HepG2 (cell line): ENCODE data around the gene CDHR3. TPM values are rescaled to one million over a fixed set of nuclear protein-coding genes. Genes with fewer than 3 reads are reported as not detected.

Experiments used
- ATAC-seq: fragments of 200-7000 bp; cut with Tn5 transposase; 3 replicates; pipeline ENCODE4 v1.9.1; 2020; ENCODE audit warnings: mild to moderate bottlenecking, moderate library complexity
- BruUV-seq: library from RNA; stranded (reverse); fragments of 400-500 nt; replicated peaks from 2 replicates; lab custom pipeline; 2021; lab: Mats Ljungman, UMichigan
- CTCF ChIA-PET: fragments of 300-600 bp; formaldehyde crosslinking; extraction: SDS; loops from one replicate; lab custom pipeline; 2021; ENCODE audit warnings: low total read pairs, inconsistent platforms, low intra/inter-chr PET ratio; lab: Yijun Ruan, JAX
- POLR2A ChIA-PET: fragments of 350-600 bp; sonication (Branson Sonifier 250); formaldehyde crosslinking; loops from one replicate; lab custom pipeline; 2020; ENCODE audit warnings: antibody characterized with exemption, inconsistent platforms; lab: Yijun Ruan, JAX
- DNase-seq: peaks from one replicate; pipeline ENCODE4 v3.0.0-alpha.2; 2015; ENCODE audit warnings: low spot score
- FAIRE-seq: peaks from 3 replicates; lab custom pipeline; 2011; peaks lifted over from hg19 to GRCh38; lab: Jason Lieb, UNC
- H2AFZ ChIP-seq: one replicate; pipeline ENCODE4 v1.6.1; 2011; ENCODE audit warnings: low read length, inconsistent platforms
- H3K27ac ChIP-seq: fragments of 300-600 bp; 3 replicates; pipeline ENCODE4 v1.8.0; 2011; ENCODE audit warnings: mixed run types, mild to moderate bottlenecking, mixed read lengths, low read length, inconsistent platforms; ENCODE audit not compliant: insufficient read depth; ENCODE audit errors: extremely low read length
- H3K27me3 ChIP-seq, 2 experiments: fragments of 200-600 bp in 1 of 2; 2 replicates in 1 of 2; 3 replicates in 1 of 2; pipeline versions ENCODE4 v1.6.0 to v1.8.0; 2011; ENCODE audit warnings: low read length in 2 of 2, mild to moderate bottlenecking in 2 of 2, moderate library complexity in 2 of 2, inconsistent platforms in 1 of 2; ENCODE audit not compliant: insufficient read depth in 2 of 2, control insufficient read depth in 1 of 2
- H3K36me3 ChIP-seq, 2 experiments: fragments of 200-600 bp in 1 of 2; replicated peaks in 1 of 2; 2 replicates in 1 of 2; 3 replicates in 1 of 2; pipeline versions ENCODE4 v1.5.1 to v1.8.0; 2011; ENCODE audit warnings: low read length in 2 of 2, inconsistent platforms in 1 of 2; ENCODE audit not compliant: insufficient read depth in 2 of 2, control insufficient read depth in 1 of 2
- H3K4me1 ChIP-seq: 2 replicates; pipeline ENCODE4 v1.5.1; 2012; ENCODE audit warnings: low read length, inconsistent platforms; ENCODE audit not compliant: insufficient read depth
- H3K4me2 ChIP-seq: 2 replicates; pipeline ENCODE4 v1.6.0; 2011; ENCODE audit warnings: low read depth, low read length, inconsistent platforms
- H3K4me3 ChIP-seq, 3 experiments: fragments of 200-600 bp in 1 of 3; sonication (generic), shearing (Covaris generic) in 1 of 3; replicated peaks in 1 of 3; 2 replicates each; pipeline ENCODE4 v1.5.1; 2011 to 2016; ENCODE audit warnings: low read length in 3 of 3, inconsistent platforms in 2 of 3, low read depth in 2 of 3, mild to moderate bottlenecking in 2 of 3, control low read depth in 1 of 3, mixed read lengths in 1 of 3; ENCODE audit not compliant: insufficient read depth in 1 of 3
- H3K79me2 ChIP-seq: one replicate; pipeline ENCODE4 v1.6.1; 2011; ENCODE audit warnings: low read length, inconsistent platforms; ENCODE audit not compliant: insufficient read depth
- H3K9ac ChIP-seq: 2 replicates; pipeline ENCODE4 v1.6.0; 2011; ENCODE audit warnings: mild to moderate bottlenecking, low read depth, low read length, inconsistent platforms; ENCODE audit not compliant: insufficient read depth
- H3K9me3 ChIP-seq: 2 replicates; pipeline ENCODE4 v1.5.1; 2012; ENCODE audit warnings: mild to moderate bottlenecking, low read length
- H4K20me1 ChIP-seq: 2 replicates; pipeline ENCODE4 v1.6.0; 2011; ENCODE audit warnings: inconsistent platforms, mild to moderate bottlenecking, low read length, moderate library complexity; ENCODE audit not compliant: insufficient read depth
- PPARG ChIP-seq: conservative IDR thresholded peaks from 2 replicates; pipeline ENCODE4 v1.6.1; 2016; ENCODE audit warnings: missing biosample characterization, missing genetic modification reagents
- SRY ChIP-seq: sonication (generic); formaldehyde crosslinking; IDR thresholded peaks from 2 replicates; pipeline ENCODE4 v1.8.0; 2022; ENCODE audit warnings: mild to moderate bottlenecking, missing genetic modification reagents
- TBX2 ChIP-seq: sonication (generic); formaldehyde crosslinking; IDR thresholded peaks from 2 replicates; pipeline ENCODE4 v1.5.0; 2020; ENCODE audit warnings: missing genetic modification reagents, mild to moderate bottlenecking, borderline replicate concordance
- ZBTB3 ChIP-seq: sonication (generic); formaldehyde crosslinking; IDR thresholded peaks from 2 replicates; pipeline ENCODE4 v1.4.0; 2020; ENCODE audit warnings: low read depth, mild to moderate bottlenecking, moderate library complexity, missing genetic modification reagents, borderline replicate concordance
- ZNF263 ChIP-seq: sonication (generic); formaldehyde crosslinking; IDR thresholded peaks from 2 replicates; pipeline ENCODE4 v1.4.0; 2020; ENCODE audit warnings: missing genetic modification reagents
- ZUFSP ChIP-seq: sonication (generic); formaldehyde crosslinking; IDR thresholded peaks from 2 replicates; pipeline ENCODE4 v1.9.0; 2021; ENCODE audit warnings: missing genetic modification reagents, mild to moderate bottlenecking, borderline replicate concordance
- WGBS: methylation state at CpG from one replicate; pipeline ENCODE4 v1.1.6; 2017; ENCODE audit warnings: low lambda C conversion rate; 5-methylcytosine and 5-hydroxymethylcytosine counted together
- in situ Hi-C: cut with HindIII; loops from 2 replicates; pipeline ENCODE4 v1.10.0; 2017; ENCODE audit warnings: low pct_unique_long_range_greater_than_20kb; ENCODE audit not compliant: extremely low pct_ligation_motif_present
- intact Hi-C: fragments of 100-400 bp; cut with micrococcal nuclease; formaldehyde crosslinking; loops from one replicate; pipeline ENCODE4 v1.10.0; 2022; ENCODE audit not compliant: unreplicated experiment
- polyA plus RNA-seq, 8 experiments: library from polyadenylated mRNA; depleted of rRNA in 3 of 8; stranded (reverse) in 7 of 8; unstranded in 1 of 8; fragments of >200 nt; fragmentation: Illumina TruSeq in 4 of 8; extraction: Trizol in 4 of 8; gene quantifications; 2 replicates each; pipeline versions ENCODE4 v1.2.1 to v1.2.3, GENCODE V29; 2011 to 2016; ENCODE audit warnings: low read depth in 4 of 8, missing spikeins in 1 of 8, mixed read lengths in 1 of 8; ENCODE audit not compliant: insufficient read depth in 1 of 8
- total RNA-seq, 5 experiments: library from RNA; depleted of rRNA; stranded (reverse); fragments of >200 nt; fragmentation: Illumina TruSeq; extraction: Trizol; gene quantifications; 2 replicates each; pipeline ENCODE4 v1.2.3, GENCODE V29; 2016; ENCODE audit warnings: low read depth in 1 of 5

CDHR3 gene
- total and polyA plus RNA-seq, 2 of the 13 experiments (the other 11 are each of a cell fraction or from before 2014, with no cell fraction given) = 6.5 to 11.8 TPM

GRCh38 chr7:106054156-106054910 lies 91.3 kb downstream of the CDHR3 start:
- FAIRE-seq = no peak
- ChIA-PET POLR2A (no interaction called here), CTCF (no interaction called here)
- WGBS = 20% methylated on average over 4 of the region's 11 CpGs
- DNase-seq = no peak
- Histone ChIP-seq H3K9ac (no peak overlapping the region), H3K9me3 (no peaks in the 10 kb centered on the region), H3K4me2 (no peak overlapping the region), H4K20me1 (no peaks in the 10 kb centered on the region), H3K4me3 (no peak overlapping the region), H3K4me1 (peaks cover 36% of the 10 kb centered on the region), H3K27ac (no peak overlapping the region), H3K79me2 (no peaks in the 10 kb centered on the region), H3K36me3 (no peaks in the 10 kb centered on the region), H3K27me3 (peaks cover 0 to 19% of the 10 kb centered on the region in 2 experiments; a peak in 4 of 5 replicates), H2AFZ (no peak overlapping the region)
- BruUV-seq = no TSS peak
- TF ChIP-seq TBX2 = no peak
- TF ChIP-seq ZBTB3 = no peak
- TF ChIP-seq ZNF263 (CRISPR knock-in tag) = no peak
- TF ChIP-seq ZUFSP (CRISPR knock-in tag) = no peak
- no peak for TF ChIP-seq SRY
- no peak for TF ChIP-seq PPARG (CRISPR knock-in tag)
- intact Hi-C loops (loop anchor here (10.0 kb wide), 1 partner anchor 410 kb away; no protein-coding TSS in a partner anchor), in situ Hi-C loops (no loop called here)
- no peak for ATAC-seq
